DMS153 (cell line): ENCODE results near the gene DMWD.
A peak's percentile ranks its signal among the peaks of the same experiment; 100 is the strongest.

Source experiments
- DNase-seq: peaks from one replicate; lab custom pipeline; 2025; lab: John Stamatoyannopoulos, UW

The DMWD gene

GRCh38 chr19:45792470-45793177, at the start of gene DMWD:
TSS of gene DMWD (minus strand) at chr19:45792845. CDS start at chr19:45792756, 89 bp downstream.
- peak; percentile 96 for DNase-seq

GRCh38 chr19:45842198-45842597, 49.6 kb upstream of the DMWD start:
- no peak for DNase-seq

GRCh38 chr19:45834970-45835369, 42.3 kb upstream of the DMWD start:
- no peak for DNase-seq

- no peak for DNase-seq
These were observed 36.3 kb upstream of the DMWD start for GRCh38 chr19:45828945-45829344.

GRCh38 chr19:45828523-45828922, 35.9 kb upstream of the DMWD start:
- DNase-seq: no peak

GRCh38 chr19:45827459-45828093, 34.9 kb upstream of the DMWD start:
- DNase-seq: no peak

- no peak for DNase-seq
These were observed 34.3 kb upstream of the DMWD start for GRCh38 chr19:45826934-45827333.

- DNase-seq: no peak
These were observed 33.6 kb upstream of the DMWD start for GRCh38 chr19:45825917-45826893.

- DNase-seq: no peak
These were observed 32.6 kb upstream of the DMWD start for GRCh38 chr19:45825263-45825605.

GRCh38 chr19:45824531-45825262, 32.1 kb upstream of the DMWD start:
- DNase-seq: no peak

GRCh38 chr19:45824041-45824471, 31.4 kb upstream of the DMWD start:
- peak; percentile 58 for DNase-seq

- no peak for DNase-seq
These were observed 30.5 kb upstream of the DMWD start for GRCh38 chr19:45823182-45823581.

- no peak for DNase-seq
These were observed 30.1 kb upstream of the DMWD start for GRCh38 chr19:45822716-45823115.

GRCh38 chr19:45821570-45821969, 28.9 kb upstream of the DMWD start:
- no peak for DNase-seq

- DNase-seq: no peak
These were observed 28.5 kb upstream of the DMWD start for GRCh38 chr19:45821103-45821521.

- DNase-seq: peak; percentile 50
These were observed 27.9 kb upstream of the DMWD start for GRCh38 chr19:45820413-45821102.

- no peak for DNase-seq
These were observed 27.1 kb upstream of the DMWD start for GRCh38 chr19:45819769-45820168.

GRCh38 chr19:45817725-45818301, 25.2 kb upstream of the DMWD start:
- DNase-seq: no peak

- DNase-seq: peak; percentile 65
These were observed 24.5 kb upstream of the DMWD start for GRCh38 chr19:45817010-45817724.
